K562 (cell line): ENCODE measurements around the gene SLC35E3. TPM values are rescaled to one million over a fixed set of nuclear protein-coding genes. Genes with fewer than 3 reads are reported as not detected.

Source experiments
- ATAC-seq: fragments of 200-7000 bp; cut with Tn5 transposase; 3 replicates; pipeline ENCODE4 v1.9.1; 2020; ENCODE audit warnings: moderate library complexity
- BruUV-seq: library from RNA; stranded (reverse); fragments of 400-500 nt; replicated peaks from 2 replicates; lab custom pipeline; 2021; lab: Mats Ljungman, UMichigan
- CTCF ChIA-PET: fragments of 300-600 bp; formaldehyde crosslinking; extraction: SDS; loops from one replicate; lab custom pipeline; 2021; ENCODE audit warnings: low intra/inter-chr PET ratio; lab: Yijun Ruan, JAX
- POLR2A ChIA-PET: fragments of 300-600, 350-650 bp; sonication (Branson Sonifier 250); formaldehyde crosslinking; extraction: SDS; loops from one replicate; lab custom pipeline; 2021; ENCODE audit warnings: antibody characterized with exemption, inconsistent platforms; lab: Yijun Ruan, JAX
- DNase-seq, 4 experiments: peaks; one replicate each; pipeline versions ENCODE4 v3.0.0 to v3.0.0-alpha.2; 2011 to 2018; ENCODE audit warnings: low spot score in 3 of 4, mixed read lengths in 3 of 4; ENCODE audit errors: extremely low read depth in 1 of 4
- FAIRE-seq: peaks from 2 replicates; lab custom pipeline; 2011; peaks lifted over from hg19 to GRCh38; lab: Jason Lieb, UNC
- H2AFZ ChIP-seq: 2 replicates; pipeline ENCODE4 v1.6.0; 2011; ENCODE audit warnings: low read depth, low read length, control low read depth, inconsistent platforms
- H3K27ac ChIP-seq: fragments of 200-600 bp; 3 replicates; pipeline ENCODE4 v1.8.0; 2011; ENCODE audit warnings: low read depth, mild to moderate bottlenecking, control low read depth, inconsistent platforms, low read length, moderate library complexity, mixed read lengths; ENCODE audit errors: extremely low read depth
- H3K27me3 ChIP-seq, 2 experiments: fragments of 300-600 bp in 1 of 2; 2 replicates in 1 of 2; 3 replicates in 1 of 2; pipeline versions ENCODE4 v1.6.0 to v1.8.0; 2011; ENCODE audit warnings: inconsistent platforms in 2 of 2, low read length in 2 of 2, mild to moderate bottlenecking in 1 of 2, mixed read lengths in 1 of 2, moderate library complexity in 1 of 2; ENCODE audit not compliant: control insufficient read depth in 2 of 2, insufficient read depth in 2 of 2
- H3K36me3 ChIP-seq: fragments of 300-600 bp; 3 replicates; pipeline ENCODE4 v1.8.0; 2011; ENCODE audit warnings: mild to moderate bottlenecking, low read length, inconsistent platforms; ENCODE audit not compliant: control insufficient read depth, insufficient read depth
- H3K4me1 ChIP-seq, 2 experiments: fragments of 200-600 bp in 1 of 2; replicated peaks in 1 of 2; 2 replicates in 1 of 2; 3 replicates in 1 of 2; pipeline versions ENCODE4 v1.5.1 to v1.8.0; 2011; ENCODE audit warnings: inconsistent platforms in 2 of 2, low read length in 2 of 2, mild to moderate bottlenecking in 1 of 2, mixed read lengths in 1 of 2, moderate library complexity in 1 of 2; ENCODE audit not compliant: control insufficient read depth in 2 of 2, insufficient read depth in 2 of 2
- H3K4me2 ChIP-seq: 2 replicates; pipeline ENCODE4 v1.6.1; 2011; ENCODE audit warnings: low read length, control low read depth, inconsistent platforms, mixed read lengths; ENCODE audit not compliant: insufficient read depth
- H3K4me3 ChIP-seq: fragments of 200-600 bp; sonication (generic), shearing (Covaris generic); 2 replicates; pipeline ENCODE4 v1.5.1; 2016; ENCODE audit warnings: control low read depth, inconsistent platforms
- H3K79me2 ChIP-seq: fragments of 200-600 bp; 3 replicates; pipeline ENCODE4 v1.8.0; 2011; ENCODE audit warnings: low read length, inconsistent platforms; ENCODE audit not compliant: control insufficient read depth, insufficient read depth
- H3K9ac ChIP-seq, 2 experiments: 2 replicates each; pipeline versions ENCODE4 v1.6.0 to v1.6.1; 2011; ENCODE audit warnings: low read depth in 2 of 2, low read length in 2 of 2, control low read depth in 1 of 2, inconsistent platforms in 1 of 2, mild to moderate bottlenecking in 1 of 2, mixed read lengths in 1 of 2; ENCODE audit not compliant: insufficient read depth in 1 of 2
- H3K9me1 ChIP-seq: one replicate; pipeline ENCODE4 v1.6.0; 2011; ENCODE audit warnings: inconsistent platforms, mild to moderate bottlenecking, low read length, moderate library complexity; ENCODE audit not compliant: control insufficient read depth, insufficient read depth
- H3K9me3 ChIP-seq: replicated peaks from 2 replicates; pipeline ENCODE4 v1.5.1; 2011; ENCODE audit warnings: low read depth, low read length, inconsistent platforms; ENCODE audit not compliant: control insufficient read depth, insufficient read depth
- H4K20me1 ChIP-seq: replicated peaks from 2 replicates; pipeline ENCODE4 v1.6.1; 2011; ENCODE audit warnings: low read length, inconsistent platforms, mixed read lengths; ENCODE audit not compliant: control insufficient read depth, insufficient read depth
- CEBPB ChIP-seq: fragments of 450-650 bp; IDR thresholded peaks from 2 replicates; pipeline ENCODE4 v1.6.1; 2016; ENCODE audit warnings: missing genetic modification characterization, missing compliant biosample characterization
- CREB5 ChIP-seq: fragments of 250-450 bp; sonication (Bioruptor Pico); IDR thresholded peaks from 2 replicates; pipeline ENCODE4 v1.5.0; 2020; ENCODE audit warnings: mild to moderate bottlenecking
- GTF2F1 ChIP-seq: IDR thresholded peaks from 2 replicates; pipeline ENCODE4 v1.6.1; 2011; ENCODE audit warnings: low read depth, low read length, improper control_type of control experiment
- NEUROD1 ChIP-seq: fragments of 150-350 bp; IDR thresholded peaks from 2 replicates; pipeline ENCODE4 v1.6.1; 2014; ENCODE audit warnings: borderline replicate concordance, low read length, low read depth; ENCODE audit not compliant: partially characterized antibody
- NR3C1 ChIP-seq: sonication (generic); formaldehyde crosslinking; IDR thresholded peaks from 2 replicates; pipeline ENCODE4 v1.8.1; 2022; ENCODE audit warnings: missing genetic modification reagents
- SMARCA5 ChIP-seq: fragments of 450-650 bp; IDR thresholded peaks from 2 replicates; pipeline ENCODE4 v1.6.1; 2016
- SMC3 ChIP-seq: conservative IDR thresholded peaks from 2 replicates; pipeline ENCODE4 v1.6.1; 2011; ENCODE audit warnings: low read depth, low read length, improper control_type of control experiment; ENCODE audit not compliant: insufficient read depth
- SP2 ChIP-seq: IDR thresholded peaks from 2 replicates; pipeline ENCODE4 v1.6.1; 2011; ENCODE audit warnings: mild to moderate bottlenecking, low read depth, low read length, moderate library complexity; ENCODE audit not compliant: poor library complexity, severe bottlenecking; ENCODE audit errors: extremely low read depth
- ZFP91 ChIP-seq: sonication (generic); formaldehyde crosslinking; IDR thresholded peaks from 2 replicates; pipeline ENCODE4 v1.8.0; 2022; ENCODE audit warnings: mild to moderate bottlenecking, missing genetic modification reagents
- ZNF57 ChIP-seq: fragments of 450-650 bp; formaldehyde crosslinking; IDR thresholded peaks from 2 replicates; pipeline ENCODE4 v1.4.0; 2020; ENCODE audit warnings: mild to moderate bottlenecking, moderate library complexity
- ZNF609 ChIP-seq: sonication (generic); formaldehyde crosslinking; IDR thresholded peaks from 2 replicates; pipeline ENCODE4 v1.8.1; 2023; ENCODE audit warnings: missing genetic modification reagents, mild to moderate bottlenecking, borderline replicate concordance
- in situ Hi-C: fragments of 300-500 bp; cut with MboI; formaldehyde crosslinking; loops from 4 replicates; pipeline ENCODE4 v1.15.0; 2018; ENCODE audit warnings: inconsistent platforms, mixed read lengths
- intact Hi-C: fragments of 100-400 bp; cut with micrococcal nuclease; formaldehyde crosslinking; loops from 2 replicates; pipeline ENCODE4 v1.14.2; 2022
- polyA plus RNA-seq, 8 experiments: library from polyadenylated mRNA; depleted of rRNA in 4 of 8; stranded (reverse) in 5 of 8; unstranded in 3 of 8; fragments of >200 nt; fragmentation: Nextera tagmentation in 2 of 8; fragmentation: Illumina TruSeq in 1 of 8; extraction: Ambion mirVana in 2 of 8; extraction: Trizol in 1 of 8; gene quantifications; 2 replicates each; pipeline versions ENCODE4 v1.2.1 to v1.2.3, GENCODE V29; 2011 to 2014; ENCODE audit warnings: inconsistent platforms in 1 of 8, missing spikeins in 1 of 8
- total RNA-seq, 7 experiments: library from RNA; depleted of rRNA in 6 of 7; stranded (reverse); fragments of >200 nt in 6 of 7; fragmentation: Illumina TruSeq in 2 of 7; extraction: Trizol in 2 of 7; gene quantifications; 2 replicates each; pipeline versions ENCODE4 v1.2.1 to v1.2.3, GENCODE V29; 2011 to 2021; ENCODE audit warnings: low replicate concordance in 1 of 7
- TF ChIP-seq, protein P1 (sequence below): fragments of 450-650 bp; formaldehyde crosslinking; IDR thresholded peaks from 2 replicates; pipeline ENCODE4 v1.4.0; 2020; ENCODE audit warnings: mild to moderate bottlenecking, moderate library complexity

Gene SLC35E3
- total and polyA plus RNA-seq, 9 of the 15 experiments (the other 6 are each of a cell fraction or from before 2014, with no cell fraction given) = 1.2 to 5.9 (median 3.8) TPM

GRCh38 chr12:68776976-68777610 is 31.1 kb downstream of the SLC35E3 start (continued):
- TF ChIP-seq ZNF609 (CRISPR knock-in tag) = no peak
- no peak for TF ChIP-seq GTF2F1
- no peak for TF ChIP-seq NR3C1

GRCh38 chr12:68779280-68779679 is 33.3 kb downstream of the SLC35E3 start:
- ChIA-PET CTCF (no interaction called here), POLR2A (no interaction called here)
- no peaks in the 10 kb centered on the region for H3K79me2 ChIP-seq
- H3K4me3 ChIP-seq = no peak overlapping the region
- no peaks in the 10 kb centered on the region for H3K9me1 ChIP-seq
- intact Hi-C loops (no loop called here), in situ Hi-C loops (no loop called here)
- H3K4me2 ChIP-seq = no peak overlapping the region
- no peaks in the 10 kb centered on the region for H3K36me3 ChIP-seq
- no peak overlapping the region for H3K27ac ChIP-seq
- no peak overlapping the region for H3K9ac ChIP-seq
- H3K27me3 ChIP-seq = no peaks in the 10 kb centered on the region
- DNase-seq (no peak), FAIRE-seq (no peak), ATAC-seq (no peak)
- H4K20me1 ChIP-seq = no peaks in the 10 kb centered on the region
- H3K9me3 ChIP-seq = no peaks in the 10 kb centered on the region
- H2AFZ ChIP-seq = no peak overlapping the region
- no TSS peak for BruUV-seq
- peaks cover 0 to 4% of the 10 kb centered on the region in 2 experiments; a peak in 2 of 5 replicates for H3K4me1 ChIP-seq
- TF ChIP-seq CREB5 (CRISPR knock-in tag) = no peak
- TF ChIP-seq NEUROD1 = no peak
- TF ChIP-seq ZFP91 (CRISPR knock-in tag) = no peak
- TF ChIP-seq ZNF57 (CRISPR knock-in tag) = no peak
- no peak for TF ChIP-seq SMC3
- TF ChIP-seq, protein P1, sequence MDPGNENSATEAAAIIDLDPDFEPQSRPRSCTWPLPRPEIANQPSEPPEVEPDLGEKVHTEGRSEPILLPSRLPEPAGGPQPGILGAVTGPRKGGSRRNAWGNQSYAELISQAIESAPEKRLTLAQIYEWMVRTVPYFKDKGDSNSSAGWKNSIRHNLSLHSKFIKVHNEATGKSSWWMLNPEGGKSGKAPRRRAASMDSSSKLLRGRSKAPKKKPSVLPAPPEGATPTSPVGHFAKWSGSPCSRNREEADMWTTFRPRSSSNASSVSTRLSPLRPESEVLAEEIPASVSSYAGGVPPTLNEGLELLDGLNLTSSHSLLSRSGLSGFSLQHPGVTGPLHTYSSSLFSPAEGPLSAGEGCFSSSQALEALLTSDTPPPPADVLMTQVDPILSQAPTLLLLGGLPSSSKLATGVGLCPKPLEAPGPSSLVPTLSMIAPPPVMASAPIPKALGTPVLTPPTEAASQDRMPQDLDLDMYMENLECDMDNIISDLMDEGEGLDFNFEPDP (CRISPR knock-in tag) = no peak
- TF ChIP-seq SP2 = no peak
- TF ChIP-seq CEBPB (tag) = no peak
- TF ChIP-seq SMARCA5 = no peak
